ENCODE results near the gene CNOT1.

DNA sequence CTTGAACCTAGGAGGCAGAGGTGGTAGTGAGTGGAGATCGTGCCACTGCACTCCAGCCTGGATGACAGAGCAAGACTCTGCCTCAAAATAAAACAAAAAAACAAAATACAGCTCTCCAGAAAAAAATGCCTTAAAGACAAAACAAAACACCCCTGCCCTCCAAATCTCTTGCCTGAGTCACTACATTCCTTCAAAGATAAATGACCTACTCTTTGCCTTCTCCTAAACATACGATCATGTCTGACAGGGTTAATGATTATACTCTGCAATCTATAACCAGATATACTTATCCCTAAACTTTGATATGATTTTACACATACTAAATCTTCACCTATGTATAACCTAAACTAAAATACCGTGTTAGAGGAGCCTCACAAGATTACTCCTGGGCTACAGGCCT, 115.8 kb downstream of the CNOT1 start:
- TF ChIP-seq, protein P1, sequence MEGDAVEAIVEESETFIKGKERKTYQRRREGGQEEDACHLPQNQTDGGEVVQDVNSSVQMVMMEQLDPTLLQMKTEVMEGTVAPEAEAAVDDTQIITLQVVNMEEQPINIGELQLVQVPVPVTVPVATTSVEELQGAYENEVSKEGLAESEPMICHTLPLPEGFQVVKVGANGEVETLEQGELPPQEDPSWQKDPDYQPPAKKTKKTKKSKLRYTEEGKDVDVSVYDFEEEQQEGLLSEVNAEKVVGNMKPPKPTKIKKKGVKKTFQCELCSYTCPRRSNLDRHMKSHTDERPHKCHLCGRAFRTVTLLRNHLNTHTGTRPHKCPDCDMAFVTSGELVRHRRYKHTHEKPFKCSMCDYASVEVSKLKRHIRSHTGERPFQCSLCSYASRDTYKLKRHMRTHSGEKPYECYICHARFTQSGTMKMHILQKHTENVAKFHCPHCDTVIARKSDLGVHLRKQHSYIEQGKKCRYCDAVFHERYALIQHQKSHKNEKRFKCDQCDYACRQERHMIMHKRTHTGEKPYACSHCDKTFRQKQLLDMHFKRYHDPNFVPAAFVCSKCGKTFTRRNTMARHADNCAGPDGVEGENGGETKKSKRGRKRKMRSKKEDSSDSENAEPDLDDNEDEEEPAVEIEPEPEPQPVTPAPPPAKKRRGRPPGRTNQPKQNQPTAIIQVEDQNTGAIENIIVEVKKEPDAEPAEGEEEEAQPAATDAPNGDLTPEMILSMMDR (IDR thresholded peaks at IDR 0.05), result no peak
- no peak for TF ChIP-seq POLR2A (IDR thresholded peaks at IDR 0.05)

Measured in right lobe of liver (tissue), 4 donors.